GM23248 (cell line): ENCODE data around the gene GJC2.

ENCODE experiments used
- EZH2 ChIP-seq: fragments of 200-600 bp; sonication (generic); IDR thresholded peaks from 2 replicates; pipeline ENCODE4 v1.6.1; 2018; ENCODE audit warnings: antibody characterized with exemption, mild to moderate bottlenecking; ENCODE audit not compliant: insufficient read depth, poor library complexity, severe bottlenecking
- EZH2phosphoT487 ChIP-seq: fragments of 200-600 bp; sonication (generic); IDR thresholded peaks from 2 replicates; pipeline ENCODE4 v1.6.1; 2018; ENCODE audit warnings: antibody characterized with exemption, moderate library complexity, mild to moderate bottlenecking, low read depth; ENCODE audit not compliant: insufficient read depth

DNA sequence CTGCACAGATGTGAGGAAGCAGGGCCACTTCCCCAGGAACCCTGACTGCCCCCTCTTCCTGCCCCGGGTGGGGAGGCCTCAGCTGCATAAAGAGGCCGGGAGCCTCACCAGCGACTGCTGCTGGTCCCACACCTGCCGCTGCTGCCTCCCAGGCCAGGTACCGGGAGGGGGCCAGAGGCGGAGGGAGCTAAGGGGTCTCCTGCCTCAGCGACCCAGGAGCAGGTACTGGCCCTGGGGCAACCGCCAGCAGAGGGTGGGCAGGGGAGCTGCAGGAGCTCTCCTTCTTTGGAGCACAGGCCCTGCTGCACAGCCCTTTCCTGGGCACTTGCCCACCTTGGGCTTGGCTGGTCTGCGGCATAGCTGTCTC is 6.8 kb downstream of the GJC2 start:
- TF ChIP-seq EZH2 (no peak), EZH2phosphoT487 (no peak)
